ENCODE data around the gene ANKS1A.

Gene ANKS1A

DNA sequence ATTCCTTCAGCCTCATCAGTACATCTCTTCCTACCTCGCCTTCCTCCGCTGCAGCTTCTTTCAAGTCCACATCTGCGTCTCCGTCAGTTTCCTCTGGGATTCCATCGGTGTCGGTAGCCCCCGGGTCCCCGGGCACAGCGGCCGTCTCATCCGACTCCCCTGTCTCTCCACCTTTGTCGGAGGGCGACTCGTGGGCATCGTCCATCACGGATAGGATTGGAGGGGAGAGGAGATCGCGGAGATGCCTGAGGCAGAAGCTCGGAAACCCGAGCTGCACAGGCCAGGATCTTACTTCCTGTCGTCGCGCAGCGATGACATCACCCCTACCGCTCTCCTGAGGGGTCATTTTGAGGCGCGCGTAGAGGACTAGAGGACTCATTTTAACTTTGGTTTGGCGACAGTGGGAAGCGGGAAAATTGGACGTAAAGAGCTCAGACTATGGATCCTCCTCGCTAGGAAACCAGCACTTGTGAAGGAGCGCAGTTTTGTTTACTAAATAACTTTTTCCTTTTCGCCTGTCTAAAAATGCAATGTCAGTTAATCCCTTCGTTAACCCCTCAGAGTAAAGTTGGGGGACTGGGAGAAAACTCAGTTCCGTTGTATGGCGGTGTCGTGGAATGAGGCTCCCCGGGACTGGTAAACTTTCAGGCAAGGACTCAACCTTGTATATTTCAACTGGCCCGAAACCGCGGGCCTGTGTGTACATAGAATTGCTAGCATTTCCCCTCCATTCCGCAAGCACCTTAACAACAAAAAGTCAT lies 1.1 kb upstream of the ANKS1A start, which contains the start of gene TAF11:
TAF11 (minus strand) TSS at position 290 of the 761 bp plus-strand sequence; CDS start at position 205, 85 bp downstream.
- H3K36me3 ChIP-seq (ENCODE audit: insufficient read depth) = no peaks in the 10 kb centered on the region
- peak within 1 kb of the TSS; percentile 74 for H3K9ac ChIP-seq
- peaks cover 44% of the 10 kb centered on the region for H3K79me2 ChIP-seq (ENCODE audit: insufficient read depth, low read depth)
- peak within 1 kb of the TSS; percentile 75 for H3K4me2 ChIP-seq
- H3K4me1 ChIP-seq (ENCODE audit: low read depth, poor library complexity, severe bottlenecking) = peaks cover 23% of the 10 kb centered on the region
- no peaks in the 10 kb centered on the region for H3K27me3 ChIP-seq (ENCODE audit: insufficient read depth, low read depth)
- peak within 1 kb of the TSS; percentile 81 for H2AFZ ChIP-seq (ENCODE audit: low read depth)
- H4K20me1 ChIP-seq (ENCODE audit: insufficient read depth) = no peaks in the 10 kb centered on the region
- TF ChIP-seq, protein P1, sequence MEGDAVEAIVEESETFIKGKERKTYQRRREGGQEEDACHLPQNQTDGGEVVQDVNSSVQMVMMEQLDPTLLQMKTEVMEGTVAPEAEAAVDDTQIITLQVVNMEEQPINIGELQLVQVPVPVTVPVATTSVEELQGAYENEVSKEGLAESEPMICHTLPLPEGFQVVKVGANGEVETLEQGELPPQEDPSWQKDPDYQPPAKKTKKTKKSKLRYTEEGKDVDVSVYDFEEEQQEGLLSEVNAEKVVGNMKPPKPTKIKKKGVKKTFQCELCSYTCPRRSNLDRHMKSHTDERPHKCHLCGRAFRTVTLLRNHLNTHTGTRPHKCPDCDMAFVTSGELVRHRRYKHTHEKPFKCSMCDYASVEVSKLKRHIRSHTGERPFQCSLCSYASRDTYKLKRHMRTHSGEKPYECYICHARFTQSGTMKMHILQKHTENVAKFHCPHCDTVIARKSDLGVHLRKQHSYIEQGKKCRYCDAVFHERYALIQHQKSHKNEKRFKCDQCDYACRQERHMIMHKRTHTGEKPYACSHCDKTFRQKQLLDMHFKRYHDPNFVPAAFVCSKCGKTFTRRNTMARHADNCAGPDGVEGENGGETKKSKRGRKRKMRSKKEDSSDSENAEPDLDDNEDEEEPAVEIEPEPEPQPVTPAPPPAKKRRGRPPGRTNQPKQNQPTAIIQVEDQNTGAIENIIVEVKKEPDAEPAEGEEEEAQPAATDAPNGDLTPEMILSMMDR (conservative IDR thresholded peaks at IDR 0.05; ENCODE audit: low read depth, low read length) = no peak
- peak within 1 kb of the TSS; percentile 57 for H3K27ac ChIP-seq
- no peak within 1 kb of the TSS for H3K4me3 ChIP-seq (IDR thresholded peaks at IDR 0.05; ENCODE audit: insufficient read depth, low read depth, low read length)

DNA sequence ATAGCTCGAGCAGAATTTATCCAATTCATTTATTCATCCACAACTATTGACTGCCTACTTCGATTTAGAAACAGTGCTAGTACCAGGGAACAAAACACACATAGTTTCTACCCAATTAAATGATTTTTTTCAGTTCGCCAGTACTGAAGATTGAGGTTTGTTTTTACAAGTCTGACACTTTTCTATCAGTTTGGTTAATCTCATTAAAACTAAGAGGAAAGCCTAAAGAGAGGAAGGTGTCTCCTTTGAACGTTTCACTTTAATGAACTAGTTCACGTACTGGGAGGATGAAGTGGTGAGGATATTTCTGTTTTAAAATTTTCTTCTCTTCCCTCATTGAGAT lies 570 bp upstream of the ANKS1A start:
- H3K9ac ChIP-seq = peak overlapping the region; percentile 74
- H3K4me3 ChIP-seq (IDR thresholded peaks at IDR 0.05; ENCODE audit: insufficient read depth, low read depth, low read length) = no peak overlapping the region
- H3K27me3 ChIP-seq (ENCODE audit: insufficient read depth, low read depth) = no peaks in the 10 kb centered on the region
- no peaks in the 10 kb centered on the region for H4K20me1 ChIP-seq (ENCODE audit: insufficient read depth)
- peaks cover 23% of the 10 kb centered on the region for H3K4me1 ChIP-seq (ENCODE audit: low read depth, poor library complexity, severe bottlenecking)
- peaks cover 44% of the 10 kb centered on the region for H3K79me2 ChIP-seq (ENCODE audit: insufficient read depth, low read depth)
- TF ChIP-seq, protein P1 (conservative IDR thresholded peaks at IDR 0.05; ENCODE audit: low read depth, low read length) = no peak
- H2AFZ ChIP-seq (ENCODE audit: low read depth) = peak overlapping the region; percentile 81
- H3K27ac ChIP-seq = peak overlapping the region; percentile 57
- no peaks in the 10 kb centered on the region for H3K36me3 ChIP-seq (ENCODE audit: insufficient read depth)
- H3K4me2 ChIP-seq = peak overlapping the region; percentile 75

DNA sequence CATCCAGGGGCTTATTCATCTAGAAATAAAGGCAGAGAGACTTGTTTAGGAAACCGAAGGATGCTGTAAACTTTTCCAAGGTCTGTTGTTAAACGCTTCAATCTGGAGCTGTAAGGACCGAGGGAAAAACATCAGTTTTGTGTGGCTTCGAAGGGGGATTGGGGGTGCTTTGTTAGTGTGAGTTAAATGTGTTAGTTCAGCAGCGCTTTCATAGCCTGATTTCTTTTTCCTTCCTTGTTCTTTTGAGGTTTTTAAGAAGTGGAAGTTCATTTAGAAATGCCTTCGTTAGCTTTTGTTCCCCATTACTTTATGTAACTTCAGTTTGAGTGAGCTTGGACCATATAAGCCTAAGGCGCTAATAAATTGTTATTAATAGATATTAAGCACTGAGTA lies 1.5 kb downstream of the ANKS1A start:
- Histone ChIP-seq H3K9ac (no peak overlapping the region), H3K36me3 (ENCODE audit: insufficient read depth) (no peaks in the 10 kb centered on the region), H2AFZ (ENCODE audit: low read depth) (no peak overlapping the region), H4K20me1 (ENCODE audit: insufficient read depth) (no peaks in the 10 kb centered on the region), H3K27me3 (ENCODE audit: insufficient read depth, low read depth) (no peaks in the 10 kb centered on the region), H3K4me1 (ENCODE audit: low read depth, poor library complexity, severe bottlenecking) (peaks cover 23% of the 10 kb centered on the region), H3K4me2 (peak overlapping the region; percentile 55), H3K27ac (no peak overlapping the region), H3K79me2 (ENCODE audit: insufficient read depth, low read depth) (peaks cover 41% of the 10 kb centered on the region), H3K4me3 (IDR thresholded peaks at IDR 0.05; ENCODE audit: insufficient read depth, low read depth, low read length) (no peak overlapping the region)
- TF ChIP-seq, protein P1 (conservative IDR thresholded peaks at IDR 0.05; ENCODE audit: low read depth, low read length) = no peak

DNA sequence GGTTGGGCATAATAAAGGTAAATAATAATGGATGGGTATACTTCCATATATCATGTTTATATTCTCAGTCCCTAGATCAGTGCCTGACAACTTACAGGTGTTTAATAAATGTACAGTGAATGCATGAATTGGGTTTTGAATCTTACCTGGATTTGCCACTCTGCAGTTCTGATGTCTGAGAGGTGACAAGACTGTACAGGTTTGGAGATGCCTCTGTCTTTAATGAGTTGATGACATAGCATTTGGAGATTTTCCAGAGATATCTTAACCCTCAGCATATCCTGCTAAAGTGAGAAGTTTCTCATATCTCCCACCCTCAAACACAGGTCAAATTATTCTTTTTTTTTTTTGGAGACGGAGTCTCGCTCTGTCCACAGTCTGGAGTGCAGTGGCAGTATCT lies 2.2 kb downstream of the ANKS1A start:
- no peak overlapping the region for H3K27ac ChIP-seq
- no peak overlapping the region for H3K4me2 ChIP-seq
- no peak overlapping the region for H2AFZ ChIP-seq (ENCODE audit: low read depth)
- no peak overlapping the region for H3K4me3 ChIP-seq (IDR thresholded peaks at IDR 0.05; ENCODE audit: insufficient read depth, low read depth, low read length)
- no peaks in the 10 kb centered on the region for H3K27me3 ChIP-seq (ENCODE audit: insufficient read depth, low read depth)
- peaks cover 33% of the 10 kb centered on the region for H3K79me2 ChIP-seq (ENCODE audit: insufficient read depth, low read depth)
- no peaks in the 10 kb centered on the region for H3K36me3 ChIP-seq (ENCODE audit: insufficient read depth)
- no peaks in the 10 kb centered on the region for H4K20me1 ChIP-seq (ENCODE audit: insufficient read depth)
- peaks cover 23% of the 10 kb centered on the region for H3K4me1 ChIP-seq (ENCODE audit: low read depth, poor library complexity, severe bottlenecking)
- H3K9ac ChIP-seq = no peak overlapping the region
- TF ChIP-seq, protein P1 (conservative IDR thresholded peaks at IDR 0.05; ENCODE audit: low read depth, low read length) = no peak

Measured in KMS-11 (cell line).